Measurements from ENCODE around the gene BCL7B. TPM values are rescaled to one million over a fixed set of nuclear protein-coding genes. Genes with fewer than 3 reads are reported as not detected.
A peak's percentile ranks its signal among the peaks of the same experiment; 100 is the strongest.
"Not testable (repeated sequence)": the region's sequence is repeated elsewhere in the genome, so short reads cannot be mapped to it uniquely, and the experiment has no call there.

BCL7B gene
- total RNA-seq, 1 experiment from 2014 or later = 95.4 TPM

DNA sequence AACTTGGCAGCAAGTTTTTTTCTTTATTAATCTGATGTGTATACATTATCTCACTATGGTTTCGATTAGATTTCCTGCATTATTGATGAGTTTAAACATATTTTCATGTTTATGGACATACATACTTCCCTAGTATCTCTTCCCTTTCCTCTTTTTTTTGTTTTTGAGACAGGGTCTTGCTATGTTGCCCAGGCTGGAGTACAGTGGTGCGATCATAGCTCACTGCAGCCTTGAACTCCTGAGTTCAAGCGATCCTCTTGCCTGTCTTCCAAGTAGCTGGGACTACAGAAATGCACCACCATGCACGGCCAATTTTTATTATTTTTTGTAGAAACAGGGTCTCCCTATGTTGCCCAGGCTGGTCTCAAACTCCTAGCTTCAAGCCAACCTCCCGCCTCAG lies 54.3 kb downstream of the BCL7B start:
- Histone ChIP-seq H3K9me3 (ENCODE audit: control insufficient read depth, insufficient read depth, low read depth, low read length) (no peaks in the 10 kb centered on the region), H3K27ac (ENCODE audit: low read length) (no peak overlapping the region), H3K4me3 (ENCODE audit: low read depth in 2 of 2, low read length in 2 of 2) (no peak overlapping the region), H3K27me3 (ENCODE audit: control insufficient read depth, insufficient read depth, low read length) (no peaks in the 10 kb centered on the region), H3K36me3 (ENCODE audit: control insufficient read depth, insufficient read depth, low read length) (peaks cover 42% of the 10 kb centered on the region), H3K4me1 (ENCODE audit: control insufficient read depth, insufficient read depth, low read length) (no peaks in the 10 kb centered on the region)
- ChIA-PET CTCF (no interaction called here), POLR2A (no interaction called here)
- in situ Hi-C loops (cut with HindIII; ENCODE audit: low pct_unique_long_range_greater_than_20kb, low sequenced_read_pairs) (no loop called here), intact Hi-C loops (cut with micrococcal nuclease; ENCODE audit: unreplicated experiment) (no loop called here)
- ATAC-seq (no peak), DNase-seq (ENCODE audit: low read depth, low spot score) (no peak)
- no TSS peak for BruUV-seq (replicated peaks)
- no peak for TF ChIP-seq POLR2AphosphoS5 (IDR thresholded peaks at IDR 0.05; ENCODE audit: low read depth, low read length)
- no peak for TF ChIP-seq REST (IDR thresholded peaks at IDR 0.05; ENCODE audit: insufficient read depth in 1 of 2, low read depth in 2 of 2, low read length in 1 of 2)
- TF ChIP-seq SIN3A (IDR thresholded peaks at IDR 0.05; ENCODE audit: borderline replicate concordance, insufficient read depth, low read depth, low read length) = no peak
- TF ChIP-seq CTCF (IDR thresholded peaks at IDR 0.05) = no peak
- TF ChIP-seq TCF7L2 (IDR thresholded peaks at IDR 0.05; ENCODE audit: low read depth, low read length) = no peak

DNA sequence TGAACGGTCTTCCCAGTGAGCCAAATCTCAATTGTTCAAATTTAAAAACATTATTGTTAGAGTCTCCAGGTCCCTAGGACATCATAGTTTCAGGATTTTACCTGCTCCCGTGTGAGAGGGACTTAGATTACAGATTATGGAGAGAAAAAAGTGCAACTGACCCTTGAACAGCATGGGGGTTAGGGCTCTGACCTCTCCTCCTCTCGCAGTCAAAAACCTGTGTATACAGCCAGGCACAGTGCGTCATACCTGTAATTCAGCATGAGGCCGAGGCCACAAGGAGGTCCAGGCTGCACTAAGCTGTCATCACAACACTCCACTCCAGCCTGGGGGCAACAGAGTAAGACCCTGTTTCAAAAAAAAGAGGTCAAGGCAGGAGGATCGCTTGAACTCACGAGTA lies 60.9 kb downstream of the BCL7B start:
- TF ChIP-seq REST (IDR thresholded peaks at IDR 0.05; ENCODE audit: insufficient read depth in 1 of 2, low read depth in 2 of 2, low read length in 1 of 2) (no peak), POLR2AphosphoS5 (IDR thresholded peaks at IDR 0.05; ENCODE audit: low read depth, low read length) (no peak), TCF7L2 (IDR thresholded peaks at IDR 0.05; ENCODE audit: low read depth, low read length) (no peak), CTCF (IDR thresholded peaks at IDR 0.05) (no peak), SIN3A (IDR thresholded peaks at IDR 0.05; ENCODE audit: borderline replicate concordance, insufficient read depth, low read depth, low read length) (no peak)
- ChIA-PET CTCF (no interaction called here), POLR2A (no interaction called here)
- intact Hi-C loops (cut with micrococcal nuclease; ENCODE audit: unreplicated experiment) (no loop called here), in situ Hi-C loops (cut with HindIII; ENCODE audit: low pct_unique_long_range_greater_than_20kb, low sequenced_read_pairs) (no loop called here)
- no peak for ATAC-seq
- no peak for DNase-seq (ENCODE audit: low read depth, low spot score)
- H3K9me3 ChIP-seq (ENCODE audit: control insufficient read depth, insufficient read depth, low read depth, low read length) = no peaks in the 10 kb centered on the region
- H3K4me3 ChIP-seq (ENCODE audit: low read depth in 2 of 2, low read length in 2 of 2) = no peak overlapping the region
- no peaks in the 10 kb centered on the region for H3K4me1 ChIP-seq (ENCODE audit: control insufficient read depth, insufficient read depth, low read length)
- peaks cover 33% of the 10 kb centered on the region for H3K36me3 ChIP-seq (ENCODE audit: control insufficient read depth, insufficient read depth, low read length)
- H3K27ac ChIP-seq (ENCODE audit: low read length) = no peak overlapping the region
- H3K27me3 ChIP-seq (ENCODE audit: control insufficient read depth, insufficient read depth, low read length) = no peaks in the 10 kb centered on the region
- BruUV-seq (replicated peaks) = no TSS peak

- H3K36me3 ChIP-seq (ENCODE audit: control insufficient read depth, insufficient read depth, low read length) = peaks cover 35% of the 10 kb centered on the region
- in situ Hi-C loops (cut with HindIII; ENCODE audit: low pct_unique_long_range_greater_than_20kb, low sequenced_read_pairs); DNase-seq (ENCODE audit: low read depth, low spot score); H3K27ac ChIP-seq (ENCODE audit: low read length); intact Hi-C loops (cut with micrococcal nuclease; ENCODE audit: unreplicated experiment); POLR2A ChIA-PET; ATAC-seq; H3K27me3 ChIP-seq (ENCODE audit: control insufficient read depth, insufficient read depth, low read length); H3K4me1 ChIP-seq (ENCODE audit: control insufficient read depth, insufficient read depth, low read length); H3K9me3 ChIP-seq (ENCODE audit: control insufficient read depth, insufficient read depth, low read depth, low read length); H3K4me3 ChIP-seq (ENCODE audit: low read depth in 2 of 2, low read length in 2 of 2); CTCF ChIA-PET: not testable (repeated sequence)
- BruUV-seq (replicated peaks) = TSS peak; percentile 41
Measured at GRCh38 chr7:73495507-73495906, 62.0 kb downstream of the BCL7B start.

Measured in Panc1 (cell line).